GM12878 (cell line): Measurements from ENCODE around the gene ZFPM1. TPM values are rescaled to one million over a fixed set of nuclear protein-coding genes. Genes with fewer than 3 reads are reported as not detected.

Experiments used
- ATAC-seq: fragments of 200-7000 bp; cut with Tn5 transposase; 3 replicates; pipeline ENCODE4 v1.9.1; 2020; ENCODE audit warnings: mild to moderate bottlenecking, moderate library complexity
- BruUV-seq: library from RNA; stranded (reverse); fragments of 400-500 nt; replicated peaks from 2 replicates; lab custom pipeline; 2021; lab: Mats Ljungman, UMichigan
- CTCF ChIA-PET: fragments of 300-600 bp; sonication (Branson Sonifier 250); formaldehyde crosslinking; extraction: SDS; loops from one replicate; lab custom pipeline; 2021; ENCODE audit warnings: inconsistent platforms; lab: Yijun Ruan, JAX
- POLR2A ChIA-PET: fragments of 350-600 bp; formaldehyde crosslinking; extraction: SDS; loops from one replicate; lab custom pipeline; 2021; ENCODE audit warnings: inconsistent platforms; lab: Charles Lee
- RAD21 ChIA-PET: fragments of 300-600 bp; sonication (Branson Sonifier 250); formaldehyde crosslinking; loops from one replicate; lab custom pipeline; 2023; ENCODE audit warnings: antibody characterized with exemption; ENCODE audit not compliant: unreplicated experiment; lab: Charles Lee
- SMC1A ChIA-PET: fragments of 300-600 bp; sonication (Branson Sonifier 250); formaldehyde crosslinking; loops from one replicate; lab custom pipeline; 2023; ENCODE audit not compliant: unreplicated experiment, uncharacterized antibody; lab: Charles Lee
- DNase-seq: peaks from one replicate; pipeline ENCODE4 v3.0.0-alpha.2; 2011; ENCODE audit warnings: low read depth, low spot score
- FAIRE-seq: peaks from 3 replicates; lab custom pipeline; 2011; peaks lifted over from hg19 to GRCh38; lab: Jason Lieb, UNC
- H2AFZ ChIP-seq: 2 replicates; pipeline ENCODE4 v1.6.0; 2011; ENCODE audit warnings: low read depth, low read length, control low read depth; ENCODE audit not compliant: control insufficient read depth
- H3K27ac ChIP-seq: 2 replicates; pipeline ENCODE4 v1.5.1; 2011; ENCODE audit warnings: control low read depth; ENCODE audit not compliant: control insufficient read depth, insufficient read depth
- H3K27me3 ChIP-seq, 2 experiments: replicated peaks in 1 of 2; 2 replicates each; pipeline versions ENCODE4 v1.6.0 to v1.6.1; 2011; ENCODE audit warnings: low read length in 1 of 2; ENCODE audit not compliant: control insufficient read depth in 2 of 2, insufficient read depth in 2 of 2
- H3K36me3 ChIP-seq, 2 experiments: 2 replicates each; pipeline ENCODE4 v1.5.1; 2011; ENCODE audit warnings: low read length in 1 of 2; ENCODE audit not compliant: control insufficient read depth in 2 of 2, insufficient read depth in 2 of 2
- H3K4me1 ChIP-seq: 2 replicates; pipeline ENCODE4 v1.6.1; 2011; ENCODE audit warnings: mild to moderate bottlenecking, low read length, moderate library complexity, mixed read lengths; ENCODE audit not compliant: control insufficient read depth, insufficient read depth
- H3K4me2 ChIP-seq: 2 replicates; pipeline ENCODE4 v1.6.0; 2011; ENCODE audit warnings: control low read depth; ENCODE audit not compliant: control insufficient read depth, insufficient read depth
- H3K4me3 ChIP-seq: fragments of 200-600 bp; sonication (generic); 2 replicates; pipeline ENCODE4 v1.5.1; 2016
- H3K79me2 ChIP-seq: 2 replicates; pipeline ENCODE4 v1.6.0; 2011; ENCODE audit warnings: low read length; ENCODE audit not compliant: control insufficient read depth, insufficient read depth
- H3K9ac ChIP-seq: 2 replicates; pipeline ENCODE4 v1.8.0; 2011; ENCODE audit warnings: low read length, control low read depth, mixed read lengths; ENCODE audit not compliant: control insufficient read depth, insufficient read depth
- H3K9me3 ChIP-seq: replicated peaks from 3 replicates; pipeline ENCODE4 v1.5.1; 2011; ENCODE audit warnings: mild to moderate bottlenecking, low read length; ENCODE audit not compliant: control insufficient read depth, insufficient read depth
- H4K20me1 ChIP-seq: 2 replicates; pipeline ENCODE4 v1.6.0; 2011; ENCODE audit not compliant: control insufficient read depth, insufficient read depth
- DPF2 ChIP-seq: fragments of 450-650 bp; IDR thresholded peaks from 2 replicates; pipeline ENCODE4 v1.6.1; 2017; ENCODE audit warnings: mild to moderate bottlenecking
- IKZF1 ChIP-seq: fragments of 450-650 bp; conservative IDR thresholded peaks from 2 replicates; pipeline ENCODE4 v1.6.1; 2017; ENCODE audit warnings: antibody characterized with exemption, mild to moderate bottlenecking
- SUPT20H ChIP-seq: IDR thresholded peaks from 2 replicates; pipeline ENCODE4 v1.6.1; 2011; ENCODE audit warnings: low read depth, mild to moderate bottlenecking, low read length, moderate library complexity, borderline replicate concordance; ENCODE audit not compliant: control insufficient read depth
- WGBS: methylation state at CpG from one replicate; pipeline ENCODE4 v1.1.6; 2016; ENCODE audit warnings: low lambda C conversion rate; ENCODE audit not compliant: insufficient replicate concordance, insufficient coverage; ENCODE audit errors: missing lambda C conversion rate; 5-methylcytosine and 5-hydroxymethylcytosine counted together
- in situ Hi-C: fragments of 300-500 bp; cut with MboI; formaldehyde crosslinking; loops from 9 replicates; pipeline ENCODE4 v1.14.3; 2018; ENCODE audit warnings: mixed read lengths
- intact Hi-C: fragments of 100-400 bp; cut with micrococcal nuclease; formaldehyde crosslinking; loops from one replicate; pipeline ENCODE4 v1.14.2; 2022; ENCODE audit not compliant: unreplicated experiment
- polyA plus RNA-seq, 11 experiments: library from polyadenylated mRNA; depleted of rRNA in 4 of 11; unstranded in 6 of 11; stranded (reverse) in 5 of 11; fragments of >200 nt; fragmentation: Nextera tagmentation in 4 of 11; fragmentation: Illumina TruSeq in 1 of 11; extraction: Ambion mirVana in 4 of 11; extraction: Trizol in 1 of 11; gene quantifications; 1 replicate in 1 of 11; 2 replicates in 10 of 11; pipeline versions ENCODE4 v1.2.1 to v1.2.3, GENCODE V29; 2011 to 2016; ENCODE audit warnings: inconsistent platforms in 2 of 11, missing spikeins in 2 of 11, low read depth in 1 of 11
- total RNA-seq, 4 experiments: library from RNA; depleted of rRNA in 3 of 4; stranded (reverse); fragments of >200 nt in 3 of 4; fragmentation: Illumina TruSeq in 1 of 4; extraction: Trizol in 1 of 4; gene quantifications; 2 replicates each; pipeline versions ENCODE4 v1.2.1 to v1.2.3, GENCODE V29; 2013 to 2021
- TF ChIP-seq, protein P1 (sequence below): IDR thresholded peaks from 2 replicates; pipeline ENCODE4 v1.6.1; 2011; ENCODE audit warnings: borderline replicate concordance, low read depth, mild to moderate bottlenecking, moderate library complexity, mixed read lengths, low read length; ENCODE audit not compliant: insufficient read depth; ENCODE audit errors: extremely low read length

Gene ZFPM1
- total and polyA plus RNA-seq, 10 of the 15 experiments (the other 5 are each of a cell fraction or from before 2014, with no cell fraction given) = 0.02 to 5.1 (median 0.30) TPM

DNA sequence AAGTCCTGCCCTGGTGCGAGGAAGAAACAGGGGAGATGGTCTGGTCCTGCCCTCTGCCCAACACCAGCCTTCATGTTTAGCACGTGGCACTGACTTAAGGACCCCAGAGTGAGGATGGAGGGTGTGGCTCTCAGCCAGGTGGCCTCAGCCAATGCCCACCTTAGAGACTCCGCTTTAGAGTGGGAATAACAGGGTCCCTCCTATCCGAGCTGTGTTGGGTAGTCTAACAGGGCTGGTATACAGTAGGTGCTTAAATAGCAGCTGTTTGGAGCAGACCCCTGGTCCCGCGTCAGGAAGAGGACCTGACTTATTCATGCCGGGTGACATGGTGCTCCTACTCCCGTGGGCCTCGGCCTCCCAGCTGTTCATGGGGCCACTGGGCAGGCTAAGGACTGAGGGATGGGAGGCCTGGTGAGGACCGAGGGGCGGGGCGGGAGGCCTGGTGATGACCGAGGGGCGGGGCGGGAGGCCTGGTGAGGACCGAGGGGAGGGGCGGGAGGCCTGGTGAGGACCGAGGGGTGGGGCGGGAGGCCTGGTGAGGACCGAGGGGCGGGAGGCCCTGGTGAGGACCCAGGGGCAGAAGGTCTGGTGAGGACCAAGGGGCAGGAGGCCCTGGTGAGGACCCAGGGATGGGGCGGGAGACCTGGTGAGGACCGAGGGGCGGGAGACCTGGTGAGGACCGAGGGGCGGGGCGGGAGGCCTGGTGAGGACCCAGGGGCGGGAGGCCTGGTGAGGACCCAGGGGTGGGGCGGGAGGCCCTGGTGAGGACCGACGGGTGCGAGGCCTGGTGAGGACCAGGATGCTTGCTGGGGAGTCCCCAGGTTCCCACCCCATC, 7.6 kb downstream of the ZFPM1 start:
- FAIRE-seq = no peak
- no peak overlapping the region for H3K4me3 ChIP-seq
- H2AFZ ChIP-seq = no peak overlapping the region
- ChIA-PET POLR2A (no interaction called here), CTCF (no interaction called here), SMC1A (no interaction called here), RAD21 (no interaction called here)
- H4K20me1 ChIP-seq = no peaks in the 10 kb centered on the region
- no peak for TF ChIP-seq SUPT20H
- no peak for TF ChIP-seq IKZF1
- TF ChIP-seq, protein P1, sequence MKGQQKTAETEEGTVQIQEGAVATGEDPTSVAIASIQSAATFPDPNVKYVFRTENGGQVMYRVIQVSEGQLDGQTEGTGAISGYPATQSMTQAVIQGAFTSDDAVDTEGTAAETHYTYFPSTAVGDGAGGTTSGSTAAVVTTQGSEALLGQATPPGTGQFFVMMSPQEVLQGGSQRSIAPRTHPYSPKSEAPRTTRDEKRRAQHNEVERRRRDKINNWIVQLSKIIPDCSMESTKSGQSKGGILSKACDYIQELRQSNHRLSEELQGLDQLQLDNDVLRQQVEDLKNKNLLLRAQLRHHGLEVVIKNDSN = no peak
- no peak for TF ChIP-seq DPF2
- no peaks in the 10 kb centered on the region for H3K36me3 ChIP-seq
- intact Hi-C loops = no loop called here
- BruUV-seq = no TSS peak
- no peak overlapping the region for H3K9ac ChIP-seq
- no peak for DNase-seq
- no peak overlapping the region for H3K27ac ChIP-seq
- ATAC-seq = no peak
- H3K27me3 ChIP-seq = no peaks in the 10 kb centered on the region
- H3K4me1 ChIP-seq = peaks cover 18% of the 10 kb centered on the region
- WGBS = 63% methylated on average over 17 of the region's 32 CpGs
- H3K79me2 ChIP-seq = peaks cover 9% of the 10 kb centered on the region
- in situ Hi-C loops = no loop called here
- H3K4me2 ChIP-seq = no peak overlapping the region
- no peaks in the 10 kb centered on the region for H3K9me3 ChIP-seq
